Erythroblast (primary cell): ENCODE measurements around the gene KRT9.

Experiments
- GATA1 ChIP-seq: IDR thresholded peaks from 2 replicates; pipeline ENCODE4 v1.6.1; 2011; ENCODE audit warnings: low read depth, mild to moderate bottlenecking, control low read depth, low read length, moderate library complexity
- POLR2A ChIP-seq: IDR thresholded peaks from 2 replicates; pipeline ENCODE4 v1.6.1; 2011; ENCODE audit warnings: mild to moderate bottlenecking, low read length

GRCh38 chr17:41523225-41523593 is 48.6 kb downstream of the KRT9 start:
- no peak for TF ChIP-seq POLR2A
- no peak for TF ChIP-seq GATA1
